OCI-LY7 (cell line): Measurements from ENCODE around the gene CEP72. TPM values are rescaled to one million over a fixed set of nuclear protein-coding genes. Genes with fewer than 3 reads are reported as not detected.

ENCODE experiments used
- BruUV-seq: library from RNA; stranded (reverse); fragments of 400-500 nt; replicated peaks from 2 replicates; lab custom pipeline; 2021; lab: Mats Ljungman, UMichigan
- CTCF ChIA-PET: fragments of 300-600 bp; sonication (Branson Sonifier 250); formaldehyde crosslinking; loops from one replicate; lab custom pipeline; 2022; ENCODE audit warnings: antibody characterized with exemption; ENCODE audit not compliant: unreplicated experiment; lab: Charles Lee
- POLR2A ChIA-PET: fragments of 300-600 bp; sonication (Branson Sonifier 250); formaldehyde crosslinking; loops from one replicate; lab custom pipeline; 2022; ENCODE audit warnings: antibody characterized with exemption; lab: Charles Lee
- DNase-seq: peaks from one replicate; pipeline ENCODE4 v3.0.0-alpha.2; 2015; ENCODE audit warnings: low spot score
- H2AFZ ChIP-seq: fragments of 200-600 bp; sonication (generic), shearing (Covaris generic); 2 replicates; pipeline ENCODE4 v1.6.1; 2014; ENCODE audit warnings: mild to moderate bottlenecking, antibody characterized with exemption, low read length, moderate library complexity
- H3K27ac ChIP-seq: fragments of 200-600 bp; sonication (generic); 2 replicates; pipeline ENCODE4 v1.5.1; 2014; ENCODE audit warnings: mixed run types, low read depth, mild to moderate bottlenecking, moderate library complexity, low read length, inconsistent platforms; ENCODE audit not compliant: poor library complexity, severe bottlenecking
- H3K36me3 ChIP-seq: fragments of 200-600 bp; sonication (generic); 2 replicates; pipeline ENCODE4 v1.6.1; 2014; ENCODE audit warnings: mild to moderate bottlenecking, antibody characterized with exemption, low read length, moderate library complexity, mixed read lengths; ENCODE audit not compliant: insufficient read depth
- H3K4me1 ChIP-seq: fragments of 200-600 bp; sonication (generic); 2 replicates; pipeline ENCODE4 v1.5.1; 2014; ENCODE audit warnings: mild to moderate bottlenecking, low read length; ENCODE audit not compliant: insufficient read depth, poor library complexity, severe bottlenecking
- H3K4me2 ChIP-seq: fragments of 200-600 bp; sonication (generic); 2 replicates; pipeline ENCODE4 v1.6.1; 2014; ENCODE audit warnings: mild to moderate bottlenecking, low read length
- H3K4me3 ChIP-seq: fragments of 200-600 bp; sonication (generic); 2 replicates; pipeline ENCODE4 v1.5.1; 2014; ENCODE audit warnings: mild to moderate bottlenecking, low read depth, low read length; ENCODE audit not compliant: poor library complexity, severe bottlenecking
- H3K79me2 ChIP-seq: fragments of 200-600 bp; sonication (generic); 2 replicates; pipeline ENCODE4 v1.6.1; 2016; ENCODE audit warnings: low read depth, mild to moderate bottlenecking, low read length, moderate library complexity, mixed read lengths; ENCODE audit not compliant: insufficient read depth
- H3K9me2 ChIP-seq: fragments of 200-600 bp; sonication (generic); 2 replicates; pipeline ENCODE4 v1.6.1; 2016; ENCODE audit warnings: mild to moderate bottlenecking, low read length, mixed read lengths; ENCODE audit not compliant: insufficient read depth
- H3K9me3 ChIP-seq: fragments of 200-600 bp; sonication (generic); 2 replicates; pipeline ENCODE4 v1.6.1; 2014; ENCODE audit warnings: mild to moderate bottlenecking, mixed run types, low read length, mixed read lengths
- H4K20me1 ChIP-seq: fragments of 200-600 bp; sonication (generic); 2 replicates; pipeline ENCODE4 v1.6.1; 2014; ENCODE audit warnings: mild to moderate bottlenecking, antibody characterized with exemption, low read length, moderate library complexity, mixed read lengths; ENCODE audit not compliant: insufficient read depth
- EZH2phosphoT487 ChIP-seq: fragments of 200-600 bp; sonication (generic); IDR thresholded peaks from 2 replicates; pipeline ENCODE4 v1.6.1; 2018; ENCODE audit warnings: low read depth, borderline replicate concordance, mild to moderate bottlenecking, mixed run types, antibody characterized with exemption, low read length, moderate library complexity, mixed read lengths
- intact Hi-C: fragments of 100-400 bp; cut with micrococcal nuclease; formaldehyde crosslinking; loops from one replicate; pipeline ENCODE4 v1.10.0; 2022; ENCODE audit not compliant: unreplicated experiment
- total RNA-seq, 2 experiments: library from RNA; depleted of rRNA in 1 of 2; stranded (reverse); fragments of >200 nt in 1 of 2; shearing (Covaris generic) in 1 of 2; gene quantifications; 2 replicates each; pipeline ENCODE4 v1.2.3, GENCODE V29; 2014 to 2022
- TF ChIP-seq, protein P1 (sequence below): fragments of 200-600 bp; sonication (generic); conservative IDR thresholded peaks from 2 replicates; pipeline ENCODE4 v1.5.1; 2014; ENCODE audit warnings: mild to moderate bottlenecking, antibody characterized with exemption, low read length, moderate library complexity, mixed read lengths

The CEP72 gene
- total RNA-seq, 2 experiments from 2014 or later = 26.9 to 42.7 TPM

DNA sequence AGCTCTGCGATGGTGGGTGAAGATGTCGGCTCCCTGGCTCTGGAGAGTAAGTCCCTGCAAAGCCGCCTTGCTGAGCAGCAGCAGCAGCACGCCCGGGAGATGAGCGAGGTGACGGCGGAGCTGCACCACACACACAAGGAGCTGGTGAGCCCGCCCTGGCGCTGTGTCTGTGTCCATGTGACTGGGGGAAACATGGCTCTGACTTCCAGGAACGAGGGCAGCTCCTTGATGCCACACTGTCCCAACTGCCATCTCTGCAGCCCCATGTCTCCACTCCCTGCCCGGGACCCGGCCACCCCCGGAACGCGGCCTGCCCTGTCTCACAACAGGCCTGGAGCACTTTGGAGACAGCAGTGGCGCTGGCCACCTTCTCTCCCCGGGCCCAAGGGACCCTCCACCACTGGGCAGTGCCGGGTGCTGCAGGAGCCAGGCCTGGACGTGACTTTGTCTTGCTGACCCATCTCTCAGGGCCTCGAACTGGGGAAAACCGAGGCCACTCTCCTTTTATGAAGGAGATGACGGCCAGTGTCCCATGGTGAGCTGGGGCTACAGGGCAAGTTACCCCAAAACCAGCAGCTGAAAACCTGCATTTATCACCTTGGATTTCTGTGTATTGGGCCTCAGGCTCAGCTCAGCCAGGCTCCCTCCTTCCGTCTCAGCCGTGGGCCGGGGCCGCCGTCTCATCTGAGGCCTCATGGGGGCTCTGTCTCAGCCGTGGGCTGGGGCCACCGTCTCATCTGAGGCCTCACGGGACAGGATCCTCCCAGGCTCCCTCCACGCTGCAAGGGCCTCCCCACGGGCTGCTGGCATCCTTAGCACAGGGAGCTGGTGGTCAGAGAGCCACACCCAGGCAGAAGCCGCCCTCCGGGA, 28.6 kb downstream of the CEP72 start:
- TF ChIP-seq EZH2phosphoT487 = no peak
- TF ChIP-seq, protein P1, sequence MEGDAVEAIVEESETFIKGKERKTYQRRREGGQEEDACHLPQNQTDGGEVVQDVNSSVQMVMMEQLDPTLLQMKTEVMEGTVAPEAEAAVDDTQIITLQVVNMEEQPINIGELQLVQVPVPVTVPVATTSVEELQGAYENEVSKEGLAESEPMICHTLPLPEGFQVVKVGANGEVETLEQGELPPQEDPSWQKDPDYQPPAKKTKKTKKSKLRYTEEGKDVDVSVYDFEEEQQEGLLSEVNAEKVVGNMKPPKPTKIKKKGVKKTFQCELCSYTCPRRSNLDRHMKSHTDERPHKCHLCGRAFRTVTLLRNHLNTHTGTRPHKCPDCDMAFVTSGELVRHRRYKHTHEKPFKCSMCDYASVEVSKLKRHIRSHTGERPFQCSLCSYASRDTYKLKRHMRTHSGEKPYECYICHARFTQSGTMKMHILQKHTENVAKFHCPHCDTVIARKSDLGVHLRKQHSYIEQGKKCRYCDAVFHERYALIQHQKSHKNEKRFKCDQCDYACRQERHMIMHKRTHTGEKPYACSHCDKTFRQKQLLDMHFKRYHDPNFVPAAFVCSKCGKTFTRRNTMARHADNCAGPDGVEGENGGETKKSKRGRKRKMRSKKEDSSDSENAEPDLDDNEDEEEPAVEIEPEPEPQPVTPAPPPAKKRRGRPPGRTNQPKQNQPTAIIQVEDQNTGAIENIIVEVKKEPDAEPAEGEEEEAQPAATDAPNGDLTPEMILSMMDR = no peak
- H3K9me3 ChIP-seq = no peaks in the 10 kb centered on the region
- H3K4me2 ChIP-seq = no peak overlapping the region
- no peaks in the 10 kb centered on the region for H3K9me2 ChIP-seq
- H3K4me1 ChIP-seq = peaks cover 15% of the 10 kb centered on the region
- H3K79me2 ChIP-seq = no peaks in the 10 kb centered on the region
- no peak overlapping the region for H3K27ac ChIP-seq
- ChIA-PET POLR2A (no interaction called here), CTCF (no interaction called here)
- peaks cover 89% of the 10 kb centered on the region for H3K36me3 ChIP-seq
- H2AFZ ChIP-seq = no peak overlapping the region
- H4K20me1 ChIP-seq = no peaks in the 10 kb centered on the region
- BruUV-seq = no TSS peak
- H3K4me3 ChIP-seq = no peak overlapping the region
- DNase-seq = no peak
- intact Hi-C loops = no loop called here

DNA sequence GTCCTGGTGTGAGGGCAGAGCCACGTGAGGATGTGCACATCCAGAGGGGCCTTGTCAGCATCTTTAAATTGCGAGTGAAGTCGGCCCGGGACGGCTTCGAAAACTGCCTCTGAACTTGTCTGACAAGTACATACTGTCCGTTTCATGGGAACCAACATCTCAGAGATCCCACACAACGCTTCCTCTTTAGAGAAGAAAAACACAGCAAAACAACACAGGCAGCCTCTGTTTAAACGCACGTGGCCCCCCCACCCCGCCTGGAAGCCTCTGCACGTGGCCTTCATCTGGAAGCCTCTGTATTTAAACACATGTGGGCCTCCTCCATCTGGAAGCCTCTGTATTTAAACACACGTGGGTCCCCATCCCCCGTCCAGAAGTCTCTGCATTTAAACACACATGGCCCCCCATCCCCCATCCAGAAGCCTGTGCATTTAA, 29.2 kb downstream of the CEP72 start:
- BruUV-seq = TSS peak; percentile 50
- Histone ChIP-seq H3K79me2 (no peaks in the 10 kb centered on the region), H3K9me3 (no peaks in the 10 kb centered on the region), H3K36me3 (peaks cover 89% of the 10 kb centered on the region), H2AFZ (no peak overlapping the region), H3K4me1 (peaks cover 15% of the 10 kb centered on the region), H3K4me2 (no peak overlapping the region), H3K4me3 (no peak overlapping the region), H3K9me2 (no peaks in the 10 kb centered on the region), H4K20me1 (no peaks in the 10 kb centered on the region), H3K27ac (no peak overlapping the region)
- TF ChIP-seq, protein P1 = no peak
- TF ChIP-seq EZH2phosphoT487 = no peak
- ChIA-PET CTCF (no interaction called here), POLR2A (no interaction called here)
- no peak for DNase-seq
- intact Hi-C loops = no loop called here

DNA sequence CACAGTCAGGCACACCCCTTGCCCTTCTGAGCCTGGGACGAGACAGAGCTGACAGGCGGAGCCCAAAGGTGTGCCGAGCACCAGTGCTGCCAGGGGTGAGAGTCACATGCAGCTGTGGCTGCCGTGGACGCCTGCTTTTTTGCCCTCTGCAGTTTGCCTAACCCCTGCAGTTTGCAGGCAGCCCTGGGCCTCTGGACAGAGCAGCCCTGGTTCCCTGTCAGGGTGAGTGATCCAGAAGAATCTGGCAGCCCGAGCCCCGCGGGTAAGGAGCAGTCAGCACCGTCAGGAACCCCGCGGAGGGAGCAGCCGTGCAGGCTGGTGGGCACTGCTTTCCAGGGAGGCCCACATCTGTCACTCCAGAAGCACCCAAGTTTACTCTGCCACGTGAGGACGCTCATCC, 30.3 kb downstream of the CEP72 start:
- no peak overlapping the region for H2AFZ ChIP-seq
- no TSS peak for BruUV-seq
- intact Hi-C loops = no loop called here
- H3K36me3 ChIP-seq = peaks cover 90% of the 10 kb centered on the region
- peaks cover 15% of the 10 kb centered on the region for H3K4me1 ChIP-seq
- CTCF ChIA-PET = no interaction called here
- no peak for DNase-seq
- POLR2A ChIA-PET = interaction anchor here (1.0 kb wide), 1 partner anchor 29 kb away, joined by 3 read pairs; no protein-coding TSS in a partner anchor
- TF ChIP-seq, protein P1 = no peak
- TF ChIP-seq EZH2phosphoT487 = no peak
- 0 out of 2 replicates have a peak, but pooled peaks cover 1% of the 10 kb centered on the region for H3K9me3 ChIP-seq
- no peak overlapping the region for H3K27ac ChIP-seq
- H3K4me2 ChIP-seq = no peak overlapping the region
- no peaks in the 10 kb centered on the region for H3K79me2 ChIP-seq
- H4K20me1 ChIP-seq = no peaks in the 10 kb centered on the region
- H3K4me3 ChIP-seq = no peak overlapping the region
- H3K9me2 ChIP-seq = no peaks in the 10 kb centered on the region
